ENCODE data around the gene TAF4.

Gene TAF4, protein sequence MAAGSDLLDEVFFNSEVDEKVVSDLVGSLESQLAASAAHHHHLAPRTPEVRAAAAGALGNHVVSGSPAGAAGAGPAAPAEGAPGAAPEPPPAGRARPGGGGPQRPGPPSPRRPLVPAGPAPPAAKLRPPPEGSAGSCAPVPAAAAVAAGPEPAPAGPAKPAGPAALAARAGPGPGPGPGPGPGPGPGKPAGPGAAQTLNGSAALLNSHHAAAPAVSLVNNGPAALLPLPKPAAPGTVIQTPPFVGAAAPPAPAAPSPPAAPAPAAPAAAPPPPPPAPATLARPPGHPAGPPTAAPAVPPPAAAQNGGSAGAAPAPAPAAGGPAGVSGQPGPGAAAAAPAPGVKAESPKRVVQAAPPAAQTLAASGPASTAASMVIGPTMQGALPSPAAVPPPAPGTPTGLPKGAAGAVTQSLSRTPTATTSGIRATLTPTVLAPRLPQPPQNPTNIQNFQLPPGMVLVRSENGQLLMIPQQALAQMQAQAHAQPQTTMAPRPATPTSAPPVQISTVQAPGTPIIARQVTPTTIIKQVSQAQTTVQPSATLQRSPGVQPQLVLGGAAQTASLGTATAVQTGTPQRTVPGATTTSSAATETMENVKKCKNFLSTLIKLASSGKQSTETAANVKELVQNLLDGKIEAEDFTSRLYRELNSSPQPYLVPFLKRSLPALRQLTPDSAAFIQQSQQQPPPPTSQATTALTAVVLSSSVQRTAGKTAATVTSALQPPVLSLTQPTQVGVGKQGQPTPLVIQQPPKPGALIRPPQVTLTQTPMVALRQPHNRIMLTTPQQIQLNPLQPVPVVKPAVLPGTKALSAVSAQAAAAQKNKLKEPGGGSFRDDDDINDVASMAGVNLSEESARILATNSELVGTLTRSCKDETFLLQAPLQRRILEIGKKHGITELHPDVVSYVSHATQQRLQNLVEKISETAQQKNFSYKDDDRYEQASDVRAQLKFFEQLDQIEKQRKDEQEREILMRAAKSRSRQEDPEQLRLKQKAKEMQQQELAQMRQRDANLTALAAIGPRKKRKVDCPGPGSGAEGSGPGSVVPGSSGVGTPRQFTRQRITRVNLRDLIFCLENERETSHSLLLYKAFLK

DNA sequence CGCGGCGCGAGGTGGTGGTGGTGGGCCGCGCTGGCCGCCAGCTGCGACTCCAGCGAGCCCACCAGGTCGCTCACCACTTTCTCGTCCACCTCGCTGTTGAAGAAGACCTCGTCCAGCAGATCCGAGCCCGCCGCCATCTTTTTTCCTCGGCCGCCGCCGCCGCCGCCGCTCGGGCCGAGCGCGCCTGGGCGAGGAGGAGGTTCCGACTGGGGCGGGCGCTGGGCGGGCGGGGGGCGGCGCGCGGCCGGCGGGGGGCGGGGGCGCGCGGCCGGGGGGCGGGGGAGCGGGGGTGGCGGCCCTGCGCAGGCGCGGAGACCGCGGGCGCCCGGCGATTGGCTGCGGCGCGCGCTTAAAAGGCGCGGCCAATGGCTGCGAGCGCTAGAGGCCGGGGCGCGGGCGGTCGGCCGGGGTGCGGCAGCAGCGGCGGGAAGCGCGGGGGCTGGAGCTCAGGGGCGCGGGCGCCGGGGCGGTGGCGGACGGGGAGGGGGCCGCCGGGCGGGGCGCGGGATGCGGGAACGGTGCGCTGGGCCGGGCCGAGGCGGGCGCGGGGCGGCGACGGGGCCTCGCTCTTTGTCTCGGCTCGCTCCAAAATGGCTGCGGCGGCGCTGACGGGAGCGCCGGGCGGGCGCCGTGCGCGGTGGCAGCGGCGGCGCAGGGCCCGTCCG, at the start of gene TAF4:
Gene TAF4 (minus strand): TSS at position 208 of the 665 bp plus-strand sequence. CDS start 71 bp downstream, at position 137.
- peak within 1 kb of the TSS; percentile 90 for H3K9ac ChIP-seq (ENCODE audit: low read length)
- no peaks in the 10 kb centered on the region for H3K27me3 ChIP-seq (replicated peaks; ENCODE audit: control insufficient read depth, insufficient read depth, low read length)
- H3K36me3 ChIP-seq (ENCODE audit: control insufficient read depth, insufficient read depth, low read length, severe bottlenecking): no peaks in the 10 kb centered on the region
- DNase-seq (ENCODE audit: low read depth): peak; percentile 91
- no peaks in the 10 kb centered on the region for H3K9me3 ChIP-seq (ENCODE audit: control insufficient read depth, low read length)
- H3K4me1 ChIP-seq (ENCODE audit: control insufficient read depth, insufficient read depth, low read length): peaks cover 33% of the 10 kb centered on the region
- H3K4me3 ChIP-seq (ENCODE audit: low read length): peak within 1 kb of the TSS; percentile 86

DNA sequence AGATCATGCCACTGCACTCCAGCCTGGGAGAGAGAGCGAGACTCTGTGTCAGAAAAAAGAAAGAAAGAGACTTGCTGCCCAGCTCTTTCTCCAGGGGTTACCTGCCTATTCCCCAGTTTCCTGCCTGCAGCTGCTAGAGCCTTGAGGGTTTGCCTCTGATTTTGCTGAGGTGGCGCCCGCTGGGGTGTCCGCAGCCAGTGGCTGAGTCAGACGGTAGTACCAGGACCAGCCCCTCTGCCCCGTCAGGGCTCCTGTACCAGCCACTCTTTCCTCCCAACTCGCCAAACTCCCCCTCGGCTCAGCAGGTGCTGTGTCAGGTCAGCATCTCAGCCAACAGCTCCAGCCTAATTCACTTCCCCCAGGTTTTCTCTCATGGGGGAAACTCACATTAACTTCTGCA, 49.2 kb upstream of the TAF4 start:
- no peaks in the 10 kb centered on the region for H3K36me3 ChIP-seq (ENCODE audit: control insufficient read depth, insufficient read depth, low read length, severe bottlenecking)
- no peak for DNase-seq (ENCODE audit: low read depth)
- peaks cover 37% of the 10 kb centered on the region for H3K27me3 ChIP-seq (replicated peaks; ENCODE audit: control insufficient read depth, insufficient read depth, low read length)

DNA sequence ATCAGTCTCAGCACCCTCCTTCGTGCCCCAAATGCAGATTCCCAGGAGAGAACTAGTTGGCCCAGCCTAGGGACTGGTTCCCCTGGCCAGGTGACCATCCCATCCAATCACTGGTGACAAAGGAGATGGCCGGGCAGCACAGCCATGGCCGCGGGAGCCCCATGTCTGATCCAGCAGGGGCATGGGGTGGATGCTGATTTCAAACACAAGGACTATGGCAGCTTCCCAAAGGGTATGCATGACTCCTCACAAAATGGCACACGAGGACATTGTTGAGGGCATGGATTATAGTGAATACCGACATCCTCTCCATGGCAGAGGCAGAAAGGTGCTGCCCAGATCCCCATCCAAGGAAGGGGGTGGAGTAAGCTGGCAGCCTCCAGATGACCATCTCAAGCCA, 46.7 kb upstream of the TAF4 start:
- H3K9ac ChIP-seq (ENCODE audit: low read length): no peak overlapping the region
- no peaks in the 10 kb centered on the region for H3K36me3 ChIP-seq (ENCODE audit: control insufficient read depth, insufficient read depth, low read length, severe bottlenecking)
- H3K27me3 ChIP-seq (replicated peaks; ENCODE audit: control insufficient read depth, insufficient read depth, low read length): peaks cover 15% of the 10 kb centered on the region
- H3K4me1 ChIP-seq (ENCODE audit: control insufficient read depth, insufficient read depth, low read length): no peaks in the 10 kb centered on the region
- DNase-seq (ENCODE audit: low read depth): no peak
- H3K4me3 ChIP-seq (ENCODE audit: low read length): no peak overlapping the region
- H3K9me3 ChIP-seq (ENCODE audit: control insufficient read depth, low read length): peaks cover 44% of the 10 kb centered on the region

More for the DNA sequence above, 49.2 kb upstream of the TAF4 start:
- Histone ChIP-seq H3K4me1 (ENCODE audit: control insufficient read depth, insufficient read depth, low read length) (no peaks in the 10 kb centered on the region), H3K4me3 (ENCODE audit: low read length) (no peak overlapping the region), H3K9me3 (ENCODE audit: control insufficient read depth, low read length) (peaks cover 22% of the 10 kb centered on the region), H3K9ac (ENCODE audit: low read length) (no peak overlapping the region)

DNA sequence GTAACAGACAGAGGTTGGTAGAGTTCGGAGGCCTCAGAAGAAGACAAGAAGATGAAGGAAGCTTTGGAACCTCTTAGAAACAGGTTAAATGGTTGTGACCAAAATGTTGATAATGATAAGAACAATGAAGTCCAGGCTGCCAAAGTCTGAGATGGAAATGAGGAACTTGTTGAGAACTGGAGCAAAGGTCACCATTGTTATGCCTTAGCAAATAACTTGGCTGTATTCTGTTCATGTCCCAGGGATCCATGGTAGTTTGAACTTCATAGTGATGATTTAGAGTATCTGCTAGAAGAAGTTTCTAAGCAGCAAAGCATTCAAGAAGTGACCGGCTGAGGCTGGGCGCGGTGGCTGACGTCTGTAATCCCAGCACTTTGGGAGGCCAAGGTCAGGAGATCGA, 45.5 kb upstream of the TAF4 start:
- Histone ChIP-seq H3K36me3 (ENCODE audit: control insufficient read depth, insufficient read depth, low read length, severe bottlenecking) (no peaks in the 10 kb centered on the region), H3K4me1 (ENCODE audit: control insufficient read depth, insufficient read depth, low read length) (no peaks in the 10 kb centered on the region), H3K9me3 (ENCODE audit: control insufficient read depth, low read length) (peaks cover 47% of the 10 kb centered on the region), H3K9ac (ENCODE audit: low read length) (no peak overlapping the region), H3K4me3 (ENCODE audit: low read length) (no peak overlapping the region), H3K27me3 (replicated peaks; ENCODE audit: control insufficient read depth, insufficient read depth, low read length) (peaks cover 6% of the 10 kb centered on the region)
- no peak for DNase-seq (ENCODE audit: low read depth)

DNA sequence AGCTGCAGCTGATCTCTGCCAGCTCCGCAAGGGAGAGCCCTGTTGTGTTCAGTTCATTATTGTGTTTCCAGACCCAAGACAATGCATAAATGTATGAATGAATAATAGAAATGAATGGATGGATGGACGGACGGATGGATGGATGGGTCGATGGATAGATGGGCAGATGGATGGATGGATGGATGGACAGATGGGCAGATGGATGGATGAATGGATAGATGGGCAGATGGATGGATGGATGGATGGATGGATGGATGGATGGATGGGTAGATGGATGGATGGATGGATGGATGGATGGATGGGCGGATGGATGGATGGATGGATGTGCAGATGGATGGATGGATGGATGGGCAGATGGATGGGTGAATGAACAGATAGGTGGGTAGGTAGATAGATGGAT, 39.9 kb upstream of the TAF4 start:
- Histone ChIP-seq H3K9me3 (ENCODE audit: control insufficient read depth, low read length) (peaks cover 41% of the 10 kb centered on the region), H3K4me1 (ENCODE audit: control insufficient read depth, insufficient read depth, low read length) (no peaks in the 10 kb centered on the region), H3K9ac (ENCODE audit: low read length) (no peak overlapping the region), H3K27me3 (replicated peaks; ENCODE audit: control insufficient read depth, insufficient read depth, low read length) (peaks cover 11% of the 10 kb centered on the region), H3K36me3 (ENCODE audit: control insufficient read depth, insufficient read depth, low read length, severe bottlenecking) (no peaks in the 10 kb centered on the region), H3K4me3 (ENCODE audit: low read length) (no peak overlapping the region)
- no peak for DNase-seq (ENCODE audit: low read depth)

DNA sequence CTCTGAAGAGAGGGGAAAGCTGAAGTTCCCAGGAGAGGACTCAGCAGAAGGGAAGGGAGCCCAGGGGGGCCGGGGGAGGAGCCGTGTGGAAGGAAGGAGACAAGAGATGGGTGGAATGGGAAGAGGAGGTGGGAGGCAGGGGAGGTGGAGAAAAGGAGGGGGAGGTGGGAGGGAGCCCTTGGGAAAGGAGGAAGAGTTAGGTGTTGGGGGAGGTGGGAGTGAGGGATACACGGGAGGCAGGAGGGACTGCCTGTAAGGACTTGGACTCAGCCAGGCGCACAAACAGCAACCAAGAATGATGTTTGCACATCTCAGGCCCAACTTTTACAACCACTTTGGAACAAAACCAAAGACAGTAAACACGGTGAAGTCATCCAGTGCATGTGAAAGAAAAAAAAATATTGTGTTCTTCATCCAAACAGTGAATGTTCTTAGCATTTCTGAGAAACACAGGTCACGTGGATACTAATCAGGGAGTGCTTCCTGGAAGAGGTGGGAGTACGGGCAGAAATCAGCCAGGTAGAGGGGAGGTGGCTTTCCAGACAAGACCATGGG, 39.2 kb upstream of the TAF4 start:
- DNase-seq (ENCODE audit: low read depth): no peak
- Histone ChIP-seq H3K9ac (ENCODE audit: low read length) (no peak overlapping the region), H3K4me3 (ENCODE audit: low read length) (no peak overlapping the region), H3K27me3 (replicated peaks; ENCODE audit: control insufficient read depth, insufficient read depth, low read length) (peaks cover 14% of the 10 kb centered on the region), H3K9me3 (ENCODE audit: control insufficient read depth, low read length) (peaks cover 44% of the 10 kb centered on the region), H3K36me3 (ENCODE audit: control insufficient read depth, insufficient read depth, low read length, severe bottlenecking) (no peaks in the 10 kb centered on the region), H3K4me1 (ENCODE audit: control insufficient read depth, insufficient read depth, low read length) (no peaks in the 10 kb centered on the region)

DNA sequence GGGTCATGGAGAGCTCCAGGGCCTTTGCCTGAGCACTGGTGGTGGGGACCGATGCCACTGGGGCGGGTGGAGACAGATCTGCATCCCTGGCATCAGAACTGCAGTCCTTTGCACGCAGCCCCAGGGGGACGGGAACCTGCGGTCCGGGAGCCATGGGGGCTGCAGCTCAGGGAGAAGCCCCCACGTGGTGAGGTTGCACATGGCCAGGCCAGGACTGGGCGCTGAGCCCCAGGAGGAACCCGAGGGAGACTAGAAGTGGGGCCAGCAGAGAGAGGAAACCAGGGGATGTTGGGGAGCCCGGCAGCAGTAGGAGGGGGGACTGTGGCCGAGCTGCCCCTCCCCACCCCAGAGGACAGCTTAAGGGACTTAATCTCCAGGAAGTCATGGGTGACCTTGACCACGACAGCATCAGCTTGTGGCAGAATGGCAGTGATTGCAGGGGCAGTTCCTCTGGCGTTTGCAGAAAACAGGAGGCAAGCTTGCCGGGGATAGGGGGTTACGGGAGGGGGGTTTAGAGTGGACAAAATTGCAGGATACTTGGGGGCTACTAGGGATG, 38.6 kb upstream of the TAF4 start:
- no peaks in the 10 kb centered on the region for H3K36me3 ChIP-seq (ENCODE audit: control insufficient read depth, insufficient read depth, low read length, severe bottlenecking)
- peaks cover 40% of the 10 kb centered on the region for H3K9me3 ChIP-seq (ENCODE audit: control insufficient read depth, low read length)
- no peak for DNase-seq (ENCODE audit: low read depth)
- no peak overlapping the region for H3K4me3 ChIP-seq (ENCODE audit: low read length)
- H3K27me3 ChIP-seq (replicated peaks; ENCODE audit: control insufficient read depth, insufficient read depth, low read length): peaks cover 16% of the 10 kb centered on the region
- H3K4me1 ChIP-seq (ENCODE audit: control insufficient read depth, insufficient read depth, low read length): no peaks in the 10 kb centered on the region
- no peak overlapping the region for H3K9ac ChIP-seq (ENCODE audit: low read length)

DNA sequence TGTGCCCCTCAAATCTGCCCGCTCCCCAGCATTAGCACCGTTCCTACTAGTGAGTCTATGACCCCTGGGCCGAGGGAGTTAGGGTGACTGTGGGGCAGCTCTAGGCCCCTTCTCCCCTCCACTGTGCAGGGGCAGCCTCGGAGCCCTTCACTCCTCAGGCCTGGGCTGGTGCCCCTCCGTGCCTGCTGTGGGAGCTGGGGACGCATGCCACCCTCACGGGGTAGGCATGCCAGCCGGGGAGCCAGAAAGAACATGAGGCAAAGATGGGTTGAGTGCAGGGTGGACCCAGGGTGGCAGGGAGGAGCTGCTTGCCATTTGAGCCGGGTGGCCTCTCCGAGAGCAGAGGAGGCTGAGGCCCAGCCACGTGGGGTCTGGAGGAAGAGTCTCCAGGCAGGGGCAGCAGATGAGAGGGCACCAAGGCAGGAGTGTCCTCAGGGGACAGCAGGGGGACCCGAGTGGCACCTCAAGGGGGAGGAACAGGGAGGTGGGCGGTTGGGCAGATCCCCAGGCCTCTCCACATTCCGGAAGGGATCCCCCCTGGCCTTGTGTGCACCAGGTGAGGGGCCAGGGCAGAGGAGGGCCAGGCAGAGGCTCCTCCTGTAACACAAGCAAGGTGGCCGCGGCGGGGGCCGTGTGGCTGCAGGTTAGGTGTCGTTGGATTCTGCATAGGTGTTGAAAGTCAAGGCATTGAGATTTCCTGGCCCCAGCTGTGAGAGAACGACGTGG, 38.0 kb upstream of the TAF4 start:
- Histone ChIP-seq H3K36me3 (ENCODE audit: control insufficient read depth, insufficient read depth, low read length, severe bottlenecking) (no peaks in the 10 kb centered on the region), H3K4me3 (ENCODE audit: low read length) (no peak overlapping the region), H3K27me3 (replicated peaks; ENCODE audit: control insufficient read depth, insufficient read depth, low read length) (peaks cover 16% of the 10 kb centered on the region), H3K9me3 (ENCODE audit: control insufficient read depth, low read length) (peaks cover 33% of the 10 kb centered on the region), H3K9ac (ENCODE audit: low read length) (no peak overlapping the region), H3K4me1 (ENCODE audit: control insufficient read depth, insufficient read depth, low read length) (no peaks in the 10 kb centered on the region)
- DNase-seq (ENCODE audit: low read depth): no peak

DNA sequence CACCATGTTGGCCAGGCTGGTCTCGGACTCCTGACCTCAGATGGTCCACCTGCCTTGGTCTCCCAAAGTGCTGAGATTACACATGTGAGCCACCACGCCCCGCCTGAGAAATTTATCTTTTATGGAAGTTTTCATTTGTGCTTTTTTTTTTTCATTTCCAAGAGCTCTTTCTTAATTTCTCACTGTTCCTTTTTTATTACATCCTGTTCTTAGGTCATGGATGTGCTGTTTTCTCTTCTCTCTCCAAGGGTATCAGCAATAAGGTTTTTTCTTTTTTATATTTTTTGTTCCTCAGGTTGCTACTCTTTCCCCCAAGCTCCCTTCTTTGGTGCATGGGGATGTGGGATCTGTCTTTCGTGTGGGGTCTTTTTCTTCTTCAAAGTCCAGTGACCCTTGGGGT, 35.4 kb upstream of the TAF4 start:
- Histone ChIP-seq H3K27me3 (replicated peaks; ENCODE audit: control insufficient read depth, insufficient read depth, low read length) (peaks cover 16% of the 10 kb centered on the region), H3K4me3 (ENCODE audit: low read length) (no peak overlapping the region)
- DNase-seq (ENCODE audit: low read depth): no peak

DNA sequence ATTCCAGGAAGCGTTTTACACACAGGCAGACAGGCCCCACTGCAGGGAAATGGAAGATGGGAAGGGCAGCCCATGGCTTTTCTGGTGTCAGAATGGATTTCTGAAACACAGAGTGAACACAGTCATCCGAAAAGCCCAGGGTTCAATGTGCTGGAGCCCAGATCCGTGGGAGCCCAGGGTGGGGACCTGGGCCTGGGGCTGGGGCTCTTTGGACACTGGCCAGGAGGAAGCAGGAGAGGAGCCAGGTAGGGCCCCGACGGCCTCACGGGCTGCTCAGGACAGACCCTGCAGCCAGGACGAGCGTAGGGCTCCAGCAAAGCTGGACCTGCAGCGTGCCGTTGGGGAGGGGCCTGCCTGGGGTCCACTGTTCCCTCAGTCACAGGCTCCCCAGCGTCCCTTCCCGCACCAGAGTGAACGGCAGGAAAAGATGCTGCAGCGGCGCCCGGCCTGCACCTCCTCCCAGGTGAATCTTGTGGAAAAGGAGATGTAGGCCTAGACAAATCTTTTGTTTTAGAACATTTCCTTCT, 32.3 kb upstream of the TAF4 start:
- no peak overlapping the region for H3K9ac ChIP-seq (ENCODE audit: low read length)
- peaks cover 5% of the 10 kb centered on the region for H3K27me3 ChIP-seq (replicated peaks; ENCODE audit: control insufficient read depth, insufficient read depth, low read length)
- no peak overlapping the region for H3K4me3 ChIP-seq (ENCODE audit: low read length)
- H3K9me3 ChIP-seq (ENCODE audit: control insufficient read depth, low read length): peaks cover 17% of the 10 kb centered on the region
- H3K4me1 ChIP-seq (ENCODE audit: control insufficient read depth, insufficient read depth, low read length): no peaks in the 10 kb centered on the region
- DNase-seq (ENCODE audit: low read depth): no peak
- H3K36me3 ChIP-seq (ENCODE audit: control insufficient read depth, insufficient read depth, low read length, severe bottlenecking): no peaks in the 10 kb centered on the region

More for the DNA sequence above, 35.4 kb upstream of the TAF4 start:
- Histone ChIP-seq H3K9me3 (ENCODE audit: control insufficient read depth, low read length) (peaks cover 18% of the 10 kb centered on the region), H3K9ac (ENCODE audit: low read length) (no peak overlapping the region), H3K4me1 (ENCODE audit: control insufficient read depth, insufficient read depth, low read length) (no peaks in the 10 kb centered on the region), H3K36me3 (ENCODE audit: control insufficient read depth, insufficient read depth, low read length, severe bottlenecking) (no peaks in the 10 kb centered on the region)
